ENCODE data around the gene ALDH16A1. TPM values are rescaled to one million over a fixed set of nuclear protein-coding genes. Genes with fewer than 3 reads are reported as not detected.

ALDH16A1 gene
- total RNA-seq (10 to 100 TPM in 1 of 4 donors, 1 to 10 TPM in 3; 6.5 to 11.1 (median 7.7) TPM), polyA plus RNA-seq (10 to 100 TPM in 1 of 3 donors, 1 to 10 TPM in 2; 3.6 to 12.9 (median 5.7) TPM)
- long read RNA-seq, donor 1, transcript ALDH16A1-201 (17 exons, 3,153 nt): major isoform, 20 of 30 reads
- long read RNA-seq, donor 1, partial matches to known transcripts: 6 of 30 reads
- long read RNA-seq, donor 1, other reads (novel, unspliced or antisense): 4 of 30 reads
- long read RNA-seq, donor 2, transcript ALDH16A1-201 (17 exons, 3,153 nt): major isoform, 12 of 22 reads
- long read RNA-seq, donor 2, partial matches to known transcripts: 4 of 22 reads
- long read RNA-seq, donor 2, other reads (novel, unspliced or antisense): 3 of 22 reads

DNA sequence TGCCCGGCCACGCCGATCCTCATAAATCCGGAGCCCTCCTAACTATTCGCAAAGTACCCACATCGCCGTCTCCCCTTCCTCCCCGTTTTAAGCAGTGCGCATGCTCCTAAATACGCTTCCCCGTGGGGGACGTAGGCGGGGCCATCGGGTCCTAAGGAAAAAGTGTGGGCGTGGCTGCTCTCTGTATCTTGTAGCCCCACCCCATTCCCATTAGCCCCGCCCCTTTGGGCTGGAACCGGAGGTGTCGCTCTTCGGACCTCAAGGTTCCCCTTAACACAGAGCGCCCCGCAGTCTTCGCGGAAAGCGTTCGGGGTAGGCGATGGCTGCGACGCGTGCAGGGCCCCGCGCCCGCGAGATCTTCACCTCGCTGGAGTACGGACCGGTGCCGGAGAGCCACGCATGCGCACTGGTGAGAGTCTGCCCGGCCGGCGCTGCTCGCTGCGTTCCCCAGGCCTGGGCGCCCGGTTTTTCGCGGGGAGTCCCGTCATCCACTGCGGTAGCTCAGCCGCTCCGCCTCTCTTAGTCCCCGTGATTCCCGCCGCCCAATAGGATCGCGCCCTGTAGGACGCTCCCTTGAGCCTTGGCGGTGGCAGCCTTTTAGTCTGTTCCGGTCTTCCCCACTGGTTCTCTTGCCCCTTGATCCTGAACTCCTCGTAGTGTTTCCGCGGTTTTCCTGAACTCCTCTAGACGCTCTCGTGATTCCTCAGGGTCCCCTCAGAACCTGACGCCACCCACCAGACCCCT, at the start of gene ALDH16A1:
ALDH16A1 (plus strand) TSS at position 213 of the 744 bp plus-strand sequence; CDS start at position 320, 107 bp downstream.
- intact Hi-C loops (cut with DNase I): loop anchor here in 1 of 2 donors (5.0 kb wide), 1 partner anchor 189 kb away; the partner anchor contains the start of genes RRAS and SCAF1
- peak within 1 kb of the TSS; percentile 93 for H3K4me3 ChIP-seq
- no peaks in the 10 kb centered on the region for H3K27me3 ChIP-seq (ENCODE audit: insufficient read depth in 3 of 3, low read length in 2 of 3)
- 0 to 1% (median 0%) methylated on average over 60 to 66 of the region's 66 CpGs for WGBS, 3 donors
- peaks cover 0 to 18% of the 10 kb centered on the region in 2 donors for H3K36me3 ChIP-seq (ENCODE audit: insufficient read depth in 1 of 2, low read depth in 1 of 2)
- peak within 1 kb of the TSS; percentile 94 for H3K27ac ChIP-seq
- H3K9me3 ChIP-seq: no peaks in the 10 kb centered on the region
- TF ChIP-seq, protein P1, sequence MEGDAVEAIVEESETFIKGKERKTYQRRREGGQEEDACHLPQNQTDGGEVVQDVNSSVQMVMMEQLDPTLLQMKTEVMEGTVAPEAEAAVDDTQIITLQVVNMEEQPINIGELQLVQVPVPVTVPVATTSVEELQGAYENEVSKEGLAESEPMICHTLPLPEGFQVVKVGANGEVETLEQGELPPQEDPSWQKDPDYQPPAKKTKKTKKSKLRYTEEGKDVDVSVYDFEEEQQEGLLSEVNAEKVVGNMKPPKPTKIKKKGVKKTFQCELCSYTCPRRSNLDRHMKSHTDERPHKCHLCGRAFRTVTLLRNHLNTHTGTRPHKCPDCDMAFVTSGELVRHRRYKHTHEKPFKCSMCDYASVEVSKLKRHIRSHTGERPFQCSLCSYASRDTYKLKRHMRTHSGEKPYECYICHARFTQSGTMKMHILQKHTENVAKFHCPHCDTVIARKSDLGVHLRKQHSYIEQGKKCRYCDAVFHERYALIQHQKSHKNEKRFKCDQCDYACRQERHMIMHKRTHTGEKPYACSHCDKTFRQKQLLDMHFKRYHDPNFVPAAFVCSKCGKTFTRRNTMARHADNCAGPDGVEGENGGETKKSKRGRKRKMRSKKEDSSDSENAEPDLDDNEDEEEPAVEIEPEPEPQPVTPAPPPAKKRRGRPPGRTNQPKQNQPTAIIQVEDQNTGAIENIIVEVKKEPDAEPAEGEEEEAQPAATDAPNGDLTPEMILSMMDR (IDR thresholded peaks at IDR 0.05): no peak
- DNase-seq: peak; percentile 98 to 99
- H3K4me1 ChIP-seq: peaks cover 17% of the 10 kb centered on the region
- peak; percentile 87 to 92 (median 90) for ATAC-seq

DNA sequence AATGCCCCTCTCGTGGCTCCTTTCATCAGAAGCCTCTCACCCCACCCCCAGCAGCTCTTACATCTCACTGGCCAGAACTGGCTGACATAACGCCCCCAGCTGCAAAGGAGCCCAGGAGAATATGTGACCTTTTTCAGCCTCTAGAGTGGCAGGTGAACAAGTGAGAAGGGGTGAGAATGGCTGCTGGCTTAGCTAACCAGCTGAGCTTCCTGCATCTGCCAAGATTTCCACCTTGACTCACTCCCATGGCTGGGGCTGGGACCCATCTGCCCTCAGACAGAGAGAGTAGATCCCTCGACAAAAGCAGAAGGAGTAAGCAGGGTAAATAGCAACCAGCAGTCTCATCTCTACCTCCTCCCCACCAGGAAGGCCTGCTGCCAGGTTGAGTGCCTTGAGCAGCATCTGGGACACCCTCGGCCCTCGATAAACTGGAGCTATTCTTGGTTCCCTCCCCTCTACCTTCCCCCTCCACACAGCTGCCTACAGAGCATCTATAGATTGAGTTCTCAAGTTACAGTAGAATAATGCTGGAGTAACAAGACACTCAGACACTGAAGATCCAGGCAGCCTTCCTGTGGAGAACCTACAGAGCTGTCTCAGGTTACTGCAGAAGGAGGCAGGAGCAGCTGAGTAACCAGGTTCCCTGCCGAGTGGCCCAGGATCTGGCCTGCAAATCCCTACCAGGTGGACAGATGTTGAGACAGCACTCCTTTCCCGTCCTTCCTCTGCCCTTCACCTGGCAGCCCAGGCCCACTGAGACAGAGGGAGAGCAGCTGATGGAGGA, 49.4 kb upstream of the ALDH16A1 start:
- intact Hi-C loops (cut with DNase I): no loop called here
- TF ChIP-seq, protein P1 (IDR thresholded peaks at IDR 0.05): no peak
- Histone ChIP-seq H3K27ac (no peak overlapping the region), H3K4me3 (no peak overlapping the region), H3K27me3 (ENCODE audit: insufficient read depth in 3 of 3, low read length in 2 of 3) (no peaks in the 10 kb centered on the region), H3K36me3 (ENCODE audit: insufficient read depth in 1 of 2, low read depth in 1 of 2) (no peaks in the 10 kb centered on the region), H3K9me3 (no peaks in the 10 kb centered on the region), H3K4me1 (no peaks in the 10 kb centered on the region)
- WGBS, 3 donors: 41 to 47% (median 42%) methylated on average over 7 of the region's 7 CpGs
- no peak for ATAC-seq
- DNase-seq: no peak

DNA sequence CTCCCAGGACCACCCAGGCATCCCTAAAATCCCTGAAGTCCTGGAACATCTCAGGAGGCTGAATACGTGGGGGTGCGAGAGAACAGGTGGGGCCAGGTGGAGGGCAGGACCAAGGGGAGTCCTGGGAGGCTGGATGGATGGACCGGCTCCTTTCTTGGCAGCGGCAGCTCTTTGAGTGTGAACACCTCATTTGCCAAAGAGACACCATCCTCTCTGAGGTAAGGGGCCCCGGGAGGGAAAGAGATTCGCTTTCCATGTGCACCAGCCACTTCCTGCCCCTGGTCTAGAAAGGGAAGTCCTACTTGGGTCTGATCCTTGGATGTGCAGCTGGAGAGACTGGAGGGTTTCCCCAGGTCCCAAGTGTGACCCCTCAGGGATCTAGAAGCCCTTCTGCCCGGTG, 45.9 kb upstream of the ALDH16A1 start:
- TF ChIP-seq, protein P1 (IDR thresholded peaks at IDR 0.05): no peak
- intact Hi-C loops (cut with DNase I): no loop called here
- H3K9me3 ChIP-seq: no peaks in the 10 kb centered on the region
- H3K27me3 ChIP-seq (ENCODE audit: insufficient read depth in 3 of 3, low read length in 2 of 3): peaks cover 0 to 5% (median 4%) of the 10 kb centered on the region in 3 donors
- H3K4me1 ChIP-seq: no peaks in the 10 kb centered on the region
- no peak overlapping the region for H3K4me3 ChIP-seq
- H3K27ac ChIP-seq: no peak overlapping the region
- no peak for DNase-seq
- ATAC-seq: no peak
- H3K36me3 ChIP-seq (ENCODE audit: insufficient read depth in 1 of 2, low read depth in 1 of 2): no peaks in the 10 kb centered on the region
- 66 to 68% (median 66%) methylated on average over 7 of the region's 7 CpGs for whole genome bisulfite sequencing, 3 donors

DNA sequence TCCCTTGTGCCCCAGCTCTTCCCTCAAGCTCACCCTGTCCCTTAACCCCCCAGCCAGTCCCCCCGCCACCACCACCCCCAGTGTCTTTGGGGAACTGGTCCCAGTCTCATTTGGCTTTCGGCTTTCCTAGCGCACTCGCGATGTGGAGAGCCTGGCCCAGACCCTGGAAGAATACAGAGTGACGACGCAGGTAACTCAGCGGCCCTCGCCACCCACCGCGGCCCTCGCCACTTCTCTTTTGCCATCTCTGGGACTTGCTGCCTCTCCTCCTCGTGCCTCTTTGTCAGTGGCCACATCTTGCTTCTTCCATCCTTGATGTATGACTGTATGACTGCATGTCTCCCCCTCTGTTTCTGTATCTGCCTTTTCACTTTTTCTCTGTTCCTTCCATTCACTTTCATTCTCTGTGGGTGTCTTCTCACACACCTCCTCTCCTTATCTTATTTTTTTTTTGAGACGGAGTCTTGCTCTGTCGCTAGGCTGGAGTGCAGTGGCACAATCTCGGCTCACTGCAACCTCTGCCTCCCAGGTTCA, 45.5 kb upstream of the ALDH16A1 start:
- 86 to 90% (median 89%) methylated on average over 16 of the region's 16 CpGs for WGBS, 3 donors

More for the DNA sequence above, 45.5 kb upstream of the ALDH16A1 start:
- DNase-seq: no peak
- no peaks in the 10 kb centered on the region for H3K4me1 ChIP-seq
- no peak overlapping the region for H3K27ac ChIP-seq
- H3K36me3 ChIP-seq (ENCODE audit: insufficient read depth in 1 of 2, low read depth in 1 of 2): no peaks in the 10 kb centered on the region
- peaks cover 0 to 5% (median 4%) of the 10 kb centered on the region in 3 donors for H3K27me3 ChIP-seq (ENCODE audit: insufficient read depth in 3 of 3, low read length in 2 of 3)
- H3K4me3 ChIP-seq: no peak overlapping the region
- TF ChIP-seq, protein P1 (IDR thresholded peaks at IDR 0.05): no peak
- H3K9me3 ChIP-seq: no peaks in the 10 kb centered on the region
- intact Hi-C loops (cut with DNase I): no loop called here
- no peak for ATAC-seq
